GM23248 (cell line): ENCODE measurements around the gene PRRT3. TPM values are rescaled to one million over a fixed set of nuclear protein-coding genes. Genes with fewer than 3 reads are reported as not detected.

ENCODE experiments used
- DNase-seq: peaks from one replicate; pipeline ENCODE4 v3.0.0-alpha.2; 2015
- H2AFZ ChIP-seq: fragments of 200-600 bp; sonication (generic); 2 replicates; pipeline ENCODE4 v1.6.1; 2016; ENCODE audit warnings: antibody characterized with exemption
- H3F3A ChIP-seq: fragments of 200-600 bp; sonication (generic); 2 replicates; pipeline ENCODE4 v1.6.1; 2016; ENCODE audit warnings: mild to moderate bottlenecking, antibody characterized with exemption, mixed run types; ENCODE audit not compliant: insufficient read depth
- H3K27ac ChIP-seq: fragments of 200-600 bp; sonication (generic); 2 replicates; pipeline ENCODE4 v1.5.1; 2016; ENCODE audit warnings: mild to moderate bottlenecking
- H3K27me3 ChIP-seq: fragments of 200-600 bp; sonication (generic); replicated peaks from 2 replicates; pipeline ENCODE4 v1.6.1; 2016; ENCODE audit warnings: mild to moderate bottlenecking; ENCODE audit not compliant: insufficient read depth
- H3K36me3 ChIP-seq: fragments of 200-600 bp; sonication (generic); 2 replicates; pipeline ENCODE4 v1.6.1; 2016; ENCODE audit warnings: low read depth, mild to moderate bottlenecking
- H3K4me1 ChIP-seq: fragments of 200-600 bp; sonication (generic); 2 replicates; pipeline ENCODE4 v1.6.1; 2016; ENCODE audit warnings: mild to moderate bottlenecking; ENCODE audit not compliant: insufficient read depth
- H3K4me2 ChIP-seq: fragments of 200-600 bp; sonication (generic); one replicate; pipeline ENCODE4 v1.6.1; 2016; ENCODE audit warnings: mild to moderate bottlenecking; ENCODE audit not compliant: unreplicated experiment
- H3K4me3 ChIP-seq: fragments of 200-600 bp; sonication (generic); 2 replicates; pipeline ENCODE4 v1.5.1; 2016; ENCODE audit warnings: mild to moderate bottlenecking
- H3K79me2 ChIP-seq: fragments of 200-600 bp; sonication (generic); 2 replicates; pipeline ENCODE4 v1.6.1; 2016; ENCODE audit warnings: mild to moderate bottlenecking; ENCODE audit not compliant: insufficient read depth
- H3K9ac ChIP-seq: fragments of 200-600 bp; sonication (generic); 2 replicates; pipeline ENCODE4 v1.6.1; 2016; ENCODE audit warnings: mild to moderate bottlenecking
- H3K9me2 ChIP-seq: fragments of 200-600 bp; sonication (generic); 2 replicates; pipeline ENCODE4 v1.6.1; 2016; ENCODE audit warnings: mixed run types, mild to moderate bottlenecking, moderate library complexity; ENCODE audit not compliant: insufficient read depth
- H3K9me3 ChIP-seq: fragments of 200-600 bp; sonication (generic); one replicate; pipeline ENCODE4 v1.6.1; 2017; ENCODE audit warnings: low read depth
- H4K20me1 ChIP-seq: fragments of 200-600 bp; sonication (generic); 2 replicates; pipeline ENCODE4 v1.6.0; 2016; ENCODE audit not compliant: insufficient read depth
- EZH2 ChIP-seq: fragments of 200-600 bp; sonication (generic); IDR thresholded peaks from 2 replicates; pipeline ENCODE4 v1.6.1; 2018; ENCODE audit warnings: antibody characterized with exemption, mild to moderate bottlenecking; ENCODE audit not compliant: insufficient read depth, poor library complexity, severe bottlenecking
- EZH2phosphoT487 ChIP-seq: fragments of 200-600 bp; sonication (generic); IDR thresholded peaks from 2 replicates; pipeline ENCODE4 v1.6.1; 2018; ENCODE audit warnings: antibody characterized with exemption, moderate library complexity, mild to moderate bottlenecking, low read depth; ENCODE audit not compliant: insufficient read depth
- WGBS, 2 experiments: methylation state at CpG; one replicate each; pipeline ENCODE4 v1.1.6; 2015 to 2017; ENCODE audit warnings: low lambda C conversion rate in 2 of 2, low coverage in 1 of 2; ENCODE audit errors: missing lambda C conversion rate in 2 of 2; 5-methylcytosine and 5-hydroxymethylcytosine counted together
- in situ Hi-C: fragments of 300-500 bp; cut with MboI; formaldehyde crosslinking; loops from 2 replicates; pipeline ENCODE4 v1.15.0; 2020
- polyA plus RNA-seq: library from polyadenylated mRNA; unstranded; fragments of >200 nt; fragmentation: Nextera tagmentation; extraction: Ambion mirVana; gene quantifications from 2 replicates; pipeline ENCODE4 v1.2.1, GENCODE V29; 2016
- total RNA-seq: library from RNA; depleted of rRNA; stranded (reverse); fragments of >200 nt; shearing (Covaris generic); gene quantifications from 2 replicates; pipeline ENCODE4 v1.2.3, GENCODE V29; 2014

Gene PRRT3
- total and polyA plus RNA-seq, 2 experiments from 2014 or later = 4.3 to 7.5 TPM

- no peak overlapping the region for H3K27ac ChIP-seq
- H3K4me2 ChIP-seq = no peak overlapping the region
- H3K9ac ChIP-seq = no peak overlapping the region
- H3F3A ChIP-seq = 0 out of 2 replicates have a peak, but pooled peaks cover 8% of the 10 kb centered on the region
- no peaks in the 10 kb centered on the region for H3K27me3 ChIP-seq
- no peak overlapping the region for H2AFZ ChIP-seq
- in situ Hi-C loops = no loop called here
- no peaks in the 10 kb centered on the region for H3K79me2 ChIP-seq
- TF ChIP-seq EZH2 (no peak), EZH2phosphoT487 (no peak)
- no peaks in the 10 kb centered on the region for H3K9me3 ChIP-seq
- peak; percentile 24 for DNase-seq
- WGBS, 2 experiments = 58 to 62% methylated on average over 5 of the region's 5 CpGs
- H3K36me3 ChIP-seq = no peaks in the 10 kb centered on the region
- H4K20me1 ChIP-seq = no peaks in the 10 kb centered on the region
- H3K9me2 ChIP-seq = no peaks in the 10 kb centered on the region
- no peak overlapping the region for H3K4me3 ChIP-seq
- H3K4me1 ChIP-seq = no peaks in the 10 kb centered on the region
Observed at GRCh38 chr3:9955611-9956352, 3.6 kb upstream of the PRRT3 start.

DNA sequence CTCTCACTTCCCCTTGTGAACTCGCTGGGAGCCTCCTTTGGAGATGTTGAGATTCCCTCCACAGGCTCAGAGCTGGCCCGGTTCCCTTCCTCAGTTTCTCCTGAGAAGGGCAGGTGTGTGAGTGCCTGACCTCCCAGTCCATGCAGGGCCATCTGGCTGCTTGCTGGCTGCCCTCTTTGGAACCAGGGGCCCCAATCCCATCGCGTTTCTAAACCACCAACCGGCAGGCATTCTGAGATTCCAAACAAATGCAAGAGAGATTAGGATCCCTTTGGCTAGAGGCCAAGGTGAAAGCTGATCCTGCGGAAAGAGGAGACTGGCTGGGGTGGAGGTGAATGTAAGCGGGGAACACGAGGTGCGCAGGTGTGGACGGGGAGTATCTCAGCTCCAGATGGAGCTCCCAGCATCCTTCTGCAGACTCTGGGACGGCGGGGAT is 2.9 kb upstream of the PRRT3 start:
- TF ChIP-seq EZH2phosphoT487 (no peak), EZH2 (no peak)
- Histone ChIP-seq H3K36me3 (no peaks in the 10 kb centered on the region), H3K9ac (no peak overlapping the region), H3K9me3 (no peaks in the 10 kb centered on the region), H3K27ac (no peak overlapping the region), H2AFZ (no peak overlapping the region), H4K20me1 (no peaks in the 10 kb centered on the region), H3K4me2 (no peak overlapping the region), H3F3A (0 out of 2 replicates have a peak, but pooled peaks cover 8% of the 10 kb centered on the region), H3K4me1 (no peaks in the 10 kb centered on the region), H3K27me3 (no peaks in the 10 kb centered on the region), H3K79me2 (no peaks in the 10 kb centered on the region), H3K9me2 (no peaks in the 10 kb centered on the region), H3K4me3 (no peak overlapping the region)
- in situ Hi-C loops = no loop called here
- 42 to 53% methylated on average over 12 of the region's 12 CpGs for WGBS, 2 experiments
- DNase-seq = no peak

- Histone ChIP-seq H3F3A (0 out of 2 replicates have a peak, but pooled peaks cover 7% of the 10 kb centered on the region), H3K4me1 (no peaks in the 10 kb centered on the region), H3K4me2 (peak overlapping the region; percentile 82), H3K9me3 (no peaks in the 10 kb centered on the region), H2AFZ (peak overlapping the region; percentile 70), H4K20me1 (no peaks in the 10 kb centered on the region), H3K27me3 (no peaks in the 10 kb centered on the region), H3K79me2 (no peaks in the 10 kb centered on the region), H3K4me3 (peak overlapping the region; percentile 74), H3K27ac (no peak overlapping the region), H3K9me2 (no peaks in the 10 kb centered on the region), H3K36me3 (no peaks in the 10 kb centered on the region), H3K9ac (peak overlapping the region; percentile 47)
- peak; percentile 19 for DNase-seq
- WGBS, 2 experiments = 41 to 46% methylated on average over 10 of the region's 10 CpGs
- in situ Hi-C loops = no loop called here
- TF ChIP-seq EZH2 (no peak), EZH2phosphoT487 (no peak)
Observed at GRCh38 chr3:9951598-9951961, 628 bp downstream of the PRRT3 start.

- no peaks in the 10 kb centered on the region for H3K27me3 ChIP-seq
- H3K79me2 ChIP-seq = no peaks in the 10 kb centered on the region
- in situ Hi-C loops = no loop called here
- no peaks in the 10 kb centered on the region for H4K20me1 ChIP-seq
- 0 out of 2 replicates have a peak, but pooled peaks cover 3% of the 10 kb centered on the region for H3F3A ChIP-seq
- no peaks in the 10 kb centered on the region for H3K36me3 ChIP-seq
- TF ChIP-seq EZH2 = no peak
- H3K4me3 ChIP-seq = no peak overlapping the region
- no peaks in the 10 kb centered on the region for H3K9me2 ChIP-seq
- H3K27ac ChIP-seq = no peak overlapping the region
- no peak overlapping the region for H3K4me2 ChIP-seq
- DNase-seq = no peak
- no peaks in the 10 kb centered on the region for H3K9me3 ChIP-seq
- no peaks in the 10 kb centered on the region for H3K4me1 ChIP-seq
- WGBS, 2 experiments = 48 to 63% methylated on average over 7 of the region's 7 CpGs
- no peak overlapping the region for H2AFZ ChIP-seq
- H3K9ac ChIP-seq = no peak overlapping the region
Observed at GRCh38 chr3:9951126-9951525, 1.1 kb downstream of the PRRT3 start.
